CD4-positive, CD25-positive, alpha-beta regulatory T cell (primary cell): ENCODE results near the gene STPG1. TPM values are rescaled to one million over a fixed set of nuclear protein-coding genes. Genes with fewer than 3 reads are reported as not detected.

ENCODE experiments used
- ATAC-seq, 2 donors: fragments of 150-1000 bp; cut with Tn5 transposase; one replicate each; pipeline ENCODE4 v1.10.0; 2021; ENCODE audit warnings: low read depth in 2 of 2, moderate number of reproducible peaks in 2 of 2, moderate library complexity in 1 of 2
- DNase-seq, 3 donors: peaks; one replicate each; pipeline versions ENCODE4 v3.0.0 to v3.0.0-alpha.2; 2012 to 2022; ENCODE audit warnings: mixed read lengths in 1 of 3
- H3K27ac ChIP-seq: one replicate; pipeline ENCODE4 v1.7.0; 2013; ENCODE audit warnings: mild to moderate bottlenecking, low read length; ENCODE audit not compliant: insufficient read depth, poor library complexity, severe bottlenecking
- H3K27me3 ChIP-seq: one replicate; pipeline ENCODE4 v1.7.0; 2013; ENCODE audit warnings: low read length; ENCODE audit not compliant: control insufficient read depth, insufficient read depth
- H3K36me3 ChIP-seq: one replicate; pipeline ENCODE4 v1.7.0; 2013; ENCODE audit warnings: mild to moderate bottlenecking, low read length, moderate library complexity; ENCODE audit not compliant: control insufficient read depth, insufficient read depth
- H3K4me1 ChIP-seq: 2 replicates; pipeline ENCODE4 v1.7.0; 2013; ENCODE audit warnings: mild to moderate bottlenecking, low read length; ENCODE audit not compliant: insufficient read depth, control insufficient read depth, poor library complexity, severe bottlenecking
- H3K4me3 ChIP-seq: one replicate; pipeline ENCODE4 v1.7.0; 2013; ENCODE audit warnings: low read depth, mild to moderate bottlenecking, low read length, moderate library complexity
- H3K9me3 ChIP-seq, 2 experiments: 1 replicate in 1 of 2; 2 replicates in 1 of 2; pipeline ENCODE4 v1.7.0; 2013; ENCODE audit warnings: low read length in 2 of 2, mild to moderate bottlenecking in 1 of 2, moderate library complexity in 1 of 2; ENCODE audit not compliant: control insufficient read depth in 2 of 2
- H3K27ac Mint-ChIP-seq, 3 donors: one replicate each; pipeline ENCODE4 v1.8.0; 2020 to 2022; ENCODE audit warnings: mild to moderate bottlenecking in 3 of 3, mixed read lengths in 3 of 3, moderate library complexity in 2 of 3
- H3K27me3 Mint-ChIP-seq: one replicate; pipeline ENCODE4 v1.8.0; 2022; ENCODE audit warnings: mild to moderate bottlenecking, mixed read lengths
- H3K36me3 Mint-ChIP-seq: one replicate; pipeline ENCODE4 v1.8.0; 2020; ENCODE audit warnings: mixed read lengths
- H3K4me1 Mint-ChIP-seq, 4 donors: one replicate each; pipeline ENCODE4 v1.8.0; 2020 to 2022; ENCODE audit warnings: mixed read lengths in 4 of 4, mild to moderate bottlenecking in 1 of 4
- H3K4me3 Mint-ChIP-seq, 4 donors: one replicate each; pipeline ENCODE4 v1.8.0; 2020 to 2022; ENCODE audit warnings: mild to moderate bottlenecking in 4 of 4, mixed read lengths in 4 of 4, moderate library complexity in 3 of 4
- H3K9me3 Mint-ChIP-seq, 7 donors: one replicate each; pipeline ENCODE4 v1.8.0; 2020 to 2022; ENCODE audit warnings: mixed read lengths in 7 of 7, mild to moderate bottlenecking in 3 of 7, moderate library complexity in 2 of 7
- polyA plus RNA-seq, 4 donors: library from polyadenylated mRNA; unstranded; fragments of 300-500 nt; fragmentation: Illumina TruSeq; gene quantifications; one replicate each; pipeline ENCODE4 v1.2.3, GENCODE V29; 2021
- total RNA-seq: library from RNA; stranded (reverse); gene quantifications from one replicate; pipeline ENCODE4 v1.2.3, GENCODE V29; 2022

STPG1 gene
- total and polyA plus RNA-seq, 5 donors from 2014 or later: 1.1 to 5.3 (median 3.4) TPM

DNA sequence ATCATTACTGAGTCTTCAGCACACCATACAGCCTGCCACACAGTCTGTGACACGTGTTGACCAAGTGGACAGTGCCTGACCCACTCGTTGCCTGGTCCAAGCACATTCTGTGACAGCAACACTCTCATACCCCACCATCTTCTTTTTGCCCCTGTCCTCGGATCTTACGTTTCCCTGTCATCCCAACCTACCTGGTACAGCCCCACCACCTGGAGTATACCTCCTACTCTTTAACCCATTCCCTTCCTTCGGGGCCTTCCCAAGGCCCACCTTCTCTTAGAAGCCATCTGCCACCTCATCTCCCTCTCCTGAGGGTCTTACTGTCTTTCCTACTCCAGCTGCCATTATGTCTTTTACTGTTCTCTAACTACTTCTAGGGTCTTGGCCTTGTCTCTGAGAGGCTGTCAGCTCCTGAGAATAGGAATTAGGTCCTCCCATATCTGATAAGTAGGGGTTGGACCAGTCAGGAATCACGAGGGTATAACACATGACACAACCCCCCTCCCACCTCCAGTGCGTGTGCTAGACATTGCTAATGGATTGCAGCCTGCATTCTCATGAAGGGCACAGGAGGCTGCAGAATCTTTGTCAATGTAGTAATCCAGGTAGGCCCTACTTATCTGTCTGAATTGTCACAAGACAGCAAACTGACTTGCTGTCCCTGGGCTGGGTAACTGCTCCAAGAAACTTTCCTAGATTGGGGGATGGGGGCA, 81.5 kb downstream of the STPG1 start:
- no peak overlapping the region for H3K4me3 ChIP-seq
- Mint-ChIP-seq H3K36me3 (no peaks in the 10 kb centered on the region), H3K9me3 (no peaks in the 10 kb centered on the region), H3K4me1 (no peaks in the 10 kb centered on the region), H3K4me3 (no peak overlapping the region), H3K27me3 (peaks cover 25% of the 10 kb centered on the region), H3K27ac (peak overlapping the region in 2 of 3 donors; percentile 21 to 45)
- no peaks in the 10 kb centered on the region for H3K27me3 ChIP-seq
- H3K27ac ChIP-seq: no peak overlapping the region
- ATAC-seq: no peak
- no peaks in the 10 kb centered on the region for H3K36me3 ChIP-seq
- H3K9me3 ChIP-seq: no peaks in the 10 kb centered on the region
- no peaks in the 10 kb centered on the region for H3K4me1 ChIP-seq
- DNase-seq: no peak

DNA sequence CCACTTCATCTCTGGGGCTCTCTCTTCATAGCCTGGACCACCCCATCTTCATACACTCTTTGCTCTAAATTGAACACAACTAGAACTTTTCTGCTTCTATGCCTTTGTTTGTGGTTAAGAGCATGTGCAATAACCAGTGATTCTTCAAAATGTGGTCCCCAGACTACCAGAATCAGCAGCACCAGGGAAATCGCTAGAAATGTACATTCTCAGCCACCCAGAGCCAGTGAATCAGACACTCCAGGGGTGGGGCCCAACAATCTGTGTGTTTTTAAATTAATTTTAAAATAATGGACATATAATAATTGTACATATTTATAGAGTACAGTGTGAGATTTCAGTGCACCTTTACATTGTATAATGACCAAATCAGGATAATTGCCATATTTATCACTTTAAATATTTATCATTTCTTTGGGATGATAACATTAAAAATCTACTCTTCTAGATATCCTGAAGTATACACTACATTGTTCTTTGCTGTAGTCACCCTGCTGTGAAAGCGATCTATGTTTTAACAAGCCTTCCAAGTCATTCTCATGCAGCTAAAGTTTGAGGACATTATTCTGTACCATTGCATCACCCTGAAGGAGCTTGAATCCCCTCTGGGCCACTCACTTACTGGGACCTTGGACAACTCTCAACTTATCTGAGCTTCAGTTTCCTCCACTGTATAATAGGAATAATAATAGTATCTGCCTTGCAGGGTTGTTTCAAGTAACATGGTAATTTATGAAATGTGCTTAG, 83.6 kb downstream of the STPG1 start:
- DNase-seq (no peak), ATAC-seq (no peak)
- Mint-ChIP-seq H3K36me3 (no peaks in the 10 kb centered on the region), H3K27me3 (peaks cover 40% of the 10 kb centered on the region), H3K27ac (no peak overlapping the region), H3K4me3 (no peak overlapping the region), H3K9me3 (no peaks in the 10 kb centered on the region), H3K4me1 (no peaks in the 10 kb centered on the region)
- H3K27me3 ChIP-seq: peaks cover 6% of the 10 kb centered on the region
- no peaks in the 10 kb centered on the region for H3K4me1 ChIP-seq
- no peaks in the 10 kb centered on the region for H3K36me3 ChIP-seq
- no peak overlapping the region for H3K4me3 ChIP-seq
- H3K9me3 ChIP-seq: no peaks in the 10 kb centered on the region
- H3K27ac ChIP-seq: no peak overlapping the region

DNA sequence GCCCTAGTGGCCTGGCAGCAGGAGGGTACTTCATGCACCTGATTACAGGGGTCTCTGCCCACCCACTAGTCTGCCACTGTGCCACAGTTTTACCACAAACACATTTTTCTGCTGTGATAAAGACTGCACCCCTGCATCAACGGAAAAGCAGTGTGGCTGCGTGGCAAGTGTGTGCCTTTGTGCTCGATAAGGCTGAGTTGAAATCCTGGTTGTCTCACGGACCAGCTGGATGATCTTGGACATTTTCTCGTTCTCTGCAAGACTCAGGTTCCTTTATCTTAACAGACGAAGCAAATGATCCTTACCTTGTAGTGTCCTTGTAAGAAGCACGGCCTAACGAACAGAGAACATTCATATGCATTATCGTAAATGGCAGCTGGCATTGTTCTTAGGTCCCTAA, 84.3 kb downstream of the STPG1 start:
- Histone ChIP-seq H3K27me3 (peaks cover 6% of the 10 kb centered on the region), H3K4me1 (no peaks in the 10 kb centered on the region), H3K9me3 (no peaks in the 10 kb centered on the region), H3K27ac (no peak overlapping the region), H3K4me3 (no peak overlapping the region), H3K36me3 (no peaks in the 10 kb centered on the region)
- Mint-ChIP-seq H3K9me3 (no peaks in the 10 kb centered on the region), H3K27me3 (peaks cover 44% of the 10 kb centered on the region), H3K4me3 (no peak overlapping the region), H3K27ac (no peak overlapping the region), H3K36me3 (no peaks in the 10 kb centered on the region), H3K4me1 (no peaks in the 10 kb centered on the region)
- DNase-seq: no peak
- no peak for ATAC-seq

DNA sequence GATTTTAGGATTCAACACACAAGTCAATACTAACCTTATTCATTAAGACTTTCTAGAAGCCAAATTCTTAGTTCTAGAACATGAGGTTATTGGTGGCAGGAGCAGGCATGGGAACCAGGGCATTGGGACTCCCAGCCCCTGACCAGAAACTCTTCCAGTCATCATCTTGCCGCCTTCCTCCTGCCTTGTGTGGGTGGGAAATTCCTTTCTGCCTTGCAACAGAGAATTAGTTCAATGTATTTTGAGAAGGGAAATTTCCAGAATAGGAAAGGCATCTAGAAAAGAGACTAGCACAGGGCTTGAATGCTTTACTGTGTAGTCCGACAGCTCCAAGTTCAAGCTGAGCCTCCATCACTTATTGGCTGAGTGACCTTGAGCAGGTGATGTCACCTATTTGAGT, 85.7 kb downstream of the STPG1 start:
- Histone ChIP-seq H3K4me1 (peaks cover under 1% of the 10 kb centered on the region), H3K9me3 (no peaks in the 10 kb centered on the region), H3K36me3 (no peaks in the 10 kb centered on the region), H3K27me3 (peaks cover 10% of the 10 kb centered on the region), H3K27ac (no peak overlapping the region), H3K4me3 (no peak overlapping the region)
- DNase-seq (no peak), ATAC-seq (no peak)
- no peaks in the 10 kb centered on the region for H3K36me3 Mint-ChIP-seq
- H3K4me1 Mint-ChIP-seq: peaks cover 0 to 9% (median 4%) of the 10 kb centered on the region in 4 donors
- H3K9me3 Mint-ChIP-seq: no peaks in the 10 kb centered on the region
- peaks cover 51% of the 10 kb centered on the region for H3K27me3 Mint-ChIP-seq
- H3K4me3 Mint-ChIP-seq: no peak overlapping the region
- H3K27ac Mint-ChIP-seq: no peak overlapping the region

DNA sequence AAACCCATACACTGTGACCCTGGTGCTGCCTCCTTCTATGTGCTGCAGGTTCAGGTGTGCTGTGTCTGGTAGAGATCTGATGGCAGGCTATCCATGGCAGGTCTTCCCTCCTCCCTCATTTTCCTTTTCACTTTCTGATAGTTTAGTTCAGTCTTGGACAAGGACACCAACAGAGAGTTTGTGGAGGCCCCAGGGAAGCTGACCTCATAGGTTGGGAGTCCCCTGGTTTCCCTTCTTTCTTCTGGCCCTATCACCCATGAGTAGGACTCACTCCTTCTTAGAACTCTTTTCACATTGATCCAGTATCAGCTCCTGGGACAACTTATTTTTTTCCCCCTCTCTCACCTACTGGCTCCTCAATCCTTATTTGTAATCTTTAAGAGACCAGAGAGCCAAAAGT, 86.1 kb downstream of the STPG1 start:
- ATAC-seq: no peak
- Histone ChIP-seq H3K27ac (no peak overlapping the region), H3K4me3 (no peak overlapping the region), H3K27me3 (peaks cover 12% of the 10 kb centered on the region), H3K36me3 (no peaks in the 10 kb centered on the region), H3K9me3 (no peaks in the 10 kb centered on the region), H3K4me1 (peaks cover 5% of the 10 kb centered on the region)
- no peak overlapping the region for H3K27ac Mint-ChIP-seq
- H3K9me3 Mint-ChIP-seq: no peaks in the 10 kb centered on the region
- DNase-seq: no peak
- H3K36me3 Mint-ChIP-seq: no peaks in the 10 kb centered on the region
- H3K27me3 Mint-ChIP-seq: peaks cover 53% of the 10 kb centered on the region
- peaks cover 0 to 13% (median 5%) of the 10 kb centered on the region in 4 donors for H3K4me1 Mint-ChIP-seq
- H3K4me3 Mint-ChIP-seq: no peak overlapping the region

DNA sequence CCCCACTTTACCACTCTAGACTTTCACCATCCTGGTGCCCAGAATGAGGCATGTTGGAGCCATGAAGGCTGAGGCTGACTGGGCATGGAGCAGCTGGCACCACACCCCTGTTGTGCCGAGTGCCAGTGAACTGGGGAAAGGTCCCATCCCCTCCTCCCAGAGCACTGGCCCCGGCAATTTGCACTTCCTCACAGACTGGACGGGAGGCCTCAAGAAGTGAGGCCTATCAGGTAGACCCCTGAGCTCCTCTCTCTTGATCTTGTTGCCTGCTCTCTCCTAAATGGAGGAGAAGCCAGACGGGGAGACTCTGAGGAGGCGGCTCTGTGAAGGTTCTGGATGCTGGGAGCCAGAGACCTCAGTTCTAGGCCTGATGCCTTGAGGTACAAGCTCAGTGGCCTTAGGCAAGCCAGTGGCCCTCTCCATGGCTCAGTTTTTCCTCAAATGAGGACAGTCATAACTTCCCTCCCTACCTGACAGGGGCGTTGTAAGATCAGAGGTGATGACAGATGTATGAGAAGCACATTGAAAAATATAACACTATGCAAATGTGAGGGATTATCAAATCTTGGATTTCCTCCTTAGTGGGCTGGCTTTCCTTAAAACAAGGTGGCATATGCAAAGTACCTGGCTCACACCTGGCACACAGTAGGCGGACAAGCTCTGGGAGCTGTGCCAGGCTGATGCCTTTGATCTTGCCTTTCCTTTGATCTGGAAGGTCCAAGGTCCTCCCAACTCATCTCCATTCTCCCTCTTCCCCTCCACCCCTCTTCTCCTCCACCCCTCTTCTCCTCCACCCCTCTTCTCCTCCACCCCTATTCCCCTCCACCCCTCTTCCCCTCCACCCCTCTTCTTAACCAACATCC, 87.8 kb downstream of the STPG1 start:
- Histone ChIP-seq H3K4me3 (no peak overlapping the region), H3K27ac (no peak overlapping the region), H3K36me3 (no peaks in the 10 kb centered on the region), H3K4me1 (peaks cover 21% of the 10 kb centered on the region), H3K9me3 (no peaks in the 10 kb centered on the region), H3K27me3 (peaks cover 18% of the 10 kb centered on the region)
- H3K36me3 Mint-ChIP-seq: no peaks in the 10 kb centered on the region
- ATAC-seq (no peak), DNase-seq (no peak)
- H3K4me1 Mint-ChIP-seq: peaks cover 4 to 26% (median 16%) of the 10 kb centered on the region in 4 donors
- no peak overlapping the region for H3K4me3 Mint-ChIP-seq
- H3K27ac Mint-ChIP-seq: no peak overlapping the region
- peaks cover 0 to 2% (median 0%) of the 10 kb centered on the region in 7 donors for H3K9me3 Mint-ChIP-seq
- peaks cover 59% of the 10 kb centered on the region for H3K27me3 Mint-ChIP-seq

DNA sequence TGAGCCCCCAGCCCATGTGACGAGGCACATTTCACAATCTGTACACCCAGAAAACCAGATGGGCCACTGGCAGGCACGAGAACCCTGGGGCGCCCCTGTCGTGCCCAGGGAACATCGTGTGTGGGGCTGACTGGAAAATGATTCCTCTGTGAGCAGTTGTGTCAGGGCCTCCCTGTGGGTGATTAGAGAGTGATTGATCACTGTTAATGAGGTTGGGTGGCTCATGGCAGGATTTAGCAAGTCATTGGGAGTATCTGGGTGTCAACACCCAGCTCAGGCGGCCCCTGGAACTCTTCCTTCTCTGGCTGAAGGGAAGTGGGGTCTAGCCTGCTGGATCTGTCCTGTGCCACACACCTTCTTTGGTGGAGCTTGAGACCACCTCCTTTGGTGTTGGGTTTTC, 88.7 kb downstream of the STPG1 start:
- Histone ChIP-seq H3K27me3 (peaks cover 28% of the 10 kb centered on the region), H3K4me1 (peaks cover 30% of the 10 kb centered on the region), H3K9me3 (no peaks in the 10 kb centered on the region), H3K4me3 (no peak overlapping the region), H3K27ac (no peak overlapping the region), H3K36me3 (no peaks in the 10 kb centered on the region)
- Mint-ChIP-seq H3K27me3 (peaks cover 60% of the 10 kb centered on the region), H3K4me1 (peaks cover 8 to 35% (median 25%) of the 10 kb centered on the region in 4 donors), H3K27ac (no peak overlapping the region), H3K36me3 (no peaks in the 10 kb centered on the region), H3K9me3 (peaks cover 0 to 2% (median 0%) of the 10 kb centered on the region in 7 donors), H3K4me3 (no peak overlapping the region)
- no peak for ATAC-seq
- DNase-seq: no peak
